ENCODE measurements around the gene FCRL6. TPM values are rescaled to one million over a fixed set of nuclear protein-coding genes. Genes with fewer than 3 reads are reported as not detected.

Gene FCRL6
- total RNA-seq, 1 donor from 2014 or later: 0.34 TPM

DNA sequence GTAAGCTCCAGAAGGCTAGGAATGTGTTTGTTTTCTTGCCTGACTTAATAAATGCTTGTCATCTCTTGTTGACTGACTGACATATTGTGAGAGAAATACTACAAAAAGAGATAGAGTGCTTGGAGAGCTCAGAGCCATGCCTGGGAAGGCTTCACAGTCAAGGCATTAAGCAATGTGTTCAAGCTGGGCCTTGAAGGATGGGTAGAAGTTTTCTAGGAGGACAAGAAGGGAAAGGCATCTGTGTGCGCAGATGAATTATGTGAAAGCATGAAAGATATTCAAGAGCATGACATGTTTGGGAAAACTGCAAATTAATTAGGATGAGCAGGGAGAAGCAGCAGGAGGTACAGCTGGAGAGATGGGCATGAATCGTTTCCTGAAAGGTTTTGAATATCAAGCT is 30.1 kb downstream of the FCRL6 start:
- intact Hi-C loops (cut with micrococcal nuclease): no loop called here

DNA sequence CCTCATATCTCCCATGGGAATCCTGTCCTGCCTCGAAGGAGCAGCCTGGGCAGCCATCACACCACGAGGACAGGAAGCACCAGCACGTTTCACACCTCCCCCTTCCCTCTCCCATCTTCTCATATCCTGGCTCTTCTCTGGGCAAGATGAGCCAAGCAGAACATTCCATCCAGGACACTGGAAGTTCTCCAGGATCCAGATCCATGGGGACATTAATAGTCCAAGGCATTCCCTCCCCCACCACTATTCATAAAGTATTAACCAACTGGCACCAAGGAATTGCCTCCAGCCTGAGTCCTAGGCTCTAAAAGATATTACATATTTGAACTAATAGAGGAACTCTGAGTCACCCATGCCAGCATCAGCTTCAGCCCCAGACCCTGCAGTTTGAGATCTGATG is 33.2 kb downstream of the FCRL6 start:
- intact Hi-C loops (cut with micrococcal nuclease): no loop called here

- intact Hi-C loops (cut with micrococcal nuclease): loop anchor here (2.0 kb wide), 1 partner anchor 15 kb away; no protein-coding TSS in a partner anchor
These were observed 33.8 kb downstream of the FCRL6 start for GRCh38 chr1:159835862-159836525.

DNA sequence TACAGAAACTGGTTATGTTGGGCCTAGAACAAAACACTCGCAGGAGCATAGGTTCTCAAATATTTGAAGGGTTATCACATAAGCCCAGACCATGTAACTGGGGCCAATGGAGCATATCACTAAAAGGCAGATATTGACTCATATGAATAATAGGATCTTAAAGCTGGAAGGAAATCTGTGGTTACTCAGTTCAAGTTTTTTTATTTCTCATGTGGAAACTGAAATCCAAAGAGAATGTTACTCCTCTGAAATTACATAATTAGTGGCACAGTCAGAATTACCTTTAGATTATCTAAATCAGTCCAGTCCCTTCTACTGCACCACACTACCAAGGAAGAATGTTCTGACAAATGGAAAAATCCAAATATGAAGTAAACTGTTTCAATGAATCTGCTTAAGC is 36.6 kb downstream of the FCRL6 start:
- intact Hi-C loops (cut with micrococcal nuclease): no loop called here

DNA sequence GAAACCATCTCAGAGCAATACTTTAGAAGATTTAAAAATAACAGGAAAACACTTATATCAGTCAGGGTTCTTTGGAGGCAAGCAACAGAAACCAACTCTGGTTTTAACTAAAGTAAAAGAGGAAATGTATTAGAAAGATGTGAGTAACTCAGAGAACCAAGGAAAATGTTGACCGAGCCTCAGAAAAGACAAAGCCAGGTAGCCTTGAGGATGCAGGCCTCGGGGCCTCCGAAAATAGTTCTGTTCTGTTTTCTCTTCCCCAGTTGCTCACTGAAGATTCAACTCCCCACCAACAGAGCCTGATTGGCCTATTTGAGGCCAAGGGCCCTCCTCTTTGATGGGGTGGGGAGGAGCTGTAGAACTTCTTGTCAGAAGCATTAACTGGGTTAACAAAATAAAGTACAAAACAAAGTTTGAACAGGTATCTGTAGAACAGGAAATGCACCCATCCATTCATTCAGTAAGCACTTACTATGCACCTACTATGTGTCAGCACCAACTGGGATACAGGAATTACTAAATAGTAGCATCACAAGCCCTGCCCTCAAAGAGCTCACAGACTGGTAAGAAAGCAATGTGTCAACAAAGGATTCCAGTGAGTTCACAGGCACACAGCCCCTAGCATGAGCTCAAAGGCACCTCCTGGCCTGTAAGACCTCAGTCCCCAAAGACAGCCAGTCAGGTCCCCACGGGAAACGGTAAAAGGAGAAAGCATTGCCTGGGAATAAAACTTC is 37.1 kb downstream of the FCRL6 start:
- intact Hi-C loops (cut with micrococcal nuclease): no loop called here

DNA sequence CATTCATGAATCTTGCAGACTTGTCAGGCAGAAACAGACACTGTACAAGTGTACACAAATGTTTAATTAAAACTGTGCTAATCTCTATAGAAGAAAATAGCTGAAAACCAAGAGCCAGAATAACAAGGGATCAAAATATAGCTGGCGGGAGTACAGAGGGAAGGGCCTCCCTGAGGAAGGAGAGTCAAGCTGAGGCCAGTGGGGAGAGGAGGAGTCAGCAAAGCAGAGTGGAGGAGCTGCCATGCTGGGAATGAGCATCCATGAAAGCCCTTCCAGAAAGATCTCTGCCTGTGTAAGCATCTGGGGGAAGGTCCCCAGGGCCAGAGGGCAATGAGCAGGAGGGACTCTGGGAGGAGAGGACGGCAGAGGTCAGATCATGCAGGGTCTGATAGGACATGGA is 39.6 kb downstream of the FCRL6 start:
- intact Hi-C loops (cut with micrococcal nuclease): no loop called here

DNA sequence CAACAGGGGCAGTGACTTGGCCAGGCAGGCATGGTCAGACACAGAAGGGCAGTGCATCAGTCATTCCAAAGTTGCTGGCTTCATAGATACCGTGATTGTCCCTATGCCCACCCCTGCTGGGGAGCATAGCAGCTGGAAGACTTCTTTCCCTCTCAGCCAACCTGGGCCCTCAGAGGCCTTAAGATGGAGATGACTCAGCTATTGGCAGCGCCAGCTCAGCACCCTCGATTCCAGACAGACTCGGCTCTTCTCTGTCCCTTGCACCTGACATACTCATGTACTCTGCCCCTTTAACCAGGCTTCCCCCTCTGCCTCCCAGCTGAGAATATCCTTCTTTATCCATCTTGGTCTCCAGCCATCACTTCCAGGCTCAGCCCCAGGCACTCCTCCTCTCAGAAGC is 41.3 kb downstream of the FCRL6 start:
- intact Hi-C loops (cut with micrococcal nuclease): no loop called here

GRCh38 chr1:159845751-159846629 is 43.8 kb downstream of the FCRL6 start:
- intact Hi-C loops (cut with micrococcal nuclease): no loop called here

DNA sequence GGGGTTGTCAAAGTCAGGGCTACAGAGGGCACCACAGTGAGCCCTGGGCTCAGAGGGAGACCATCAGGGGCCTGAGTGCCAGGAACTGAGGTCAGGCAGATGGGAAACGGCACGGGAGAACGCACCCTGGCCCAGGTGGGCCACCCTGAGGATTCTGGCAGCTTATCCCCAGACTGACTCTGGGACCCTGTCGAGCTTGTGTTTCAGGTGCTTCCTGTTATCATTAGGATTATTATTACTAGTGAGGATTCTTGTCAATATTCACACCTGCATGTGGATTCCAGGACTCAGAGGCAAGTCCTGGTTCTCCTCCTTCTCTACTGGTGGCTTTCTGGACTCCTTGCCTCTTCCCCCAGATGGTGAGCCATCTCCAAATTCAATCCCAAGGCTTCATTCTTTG is 45.1 kb downstream of the FCRL6 start:
- intact Hi-C loops (cut with micrococcal nuclease): no loop called here

DNA sequence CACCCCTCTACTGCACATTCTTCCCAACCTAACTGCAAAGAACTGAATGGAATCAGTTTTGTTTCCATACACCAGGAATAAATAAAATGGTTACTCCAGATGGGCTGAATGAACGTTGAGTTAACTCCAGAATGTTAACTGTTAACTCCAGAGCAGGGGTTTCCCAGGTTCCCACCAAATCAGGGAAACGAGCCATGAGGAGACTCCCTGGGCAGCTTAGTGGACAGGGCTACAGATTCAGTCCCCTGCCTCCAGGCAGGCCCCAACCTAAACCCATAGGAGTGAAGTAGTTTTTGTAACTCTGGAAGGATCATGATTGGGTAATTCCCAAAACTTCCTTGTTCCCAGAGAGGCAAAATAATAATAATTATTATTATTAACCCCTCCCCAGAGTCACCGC is 46.2 kb downstream of the FCRL6 start:
- intact Hi-C loops (cut with micrococcal nuclease): no loop called here

GRCh38 chr1:159849626-159850366 is 47.6 kb downstream of the FCRL6 start:
- intact Hi-C loops (cut with micrococcal nuclease): loop anchor here (2.0 to 5.0 kb wide), 2 partner anchors 13 to 32 kb away; no protein-coding TSS in a partner anchor

GRCh38 chr1:159851407-159851806 is 49.2 kb downstream of the FCRL6 start:
- intact Hi-C loops (cut with micrococcal nuclease): loop anchor here (2.0 to 5.0 kb wide), 2 partner anchors 15 to 34 kb away; no protein-coding TSS in a partner anchor

- intact Hi-C loops (cut with micrococcal nuclease): loop anchor here (5.0 kb wide), 1 partner anchor 36 kb away; no protein-coding TSS in a partner anchor
These were observed 51.4 kb downstream of the FCRL6 start for GRCh38 chr1:159853417-159854115.

- intact Hi-C loops (cut with micrococcal nuclease): loop anchor here (5.0 kb wide), 1 partner anchor 37 kb away; no protein-coding TSS in a partner anchor
These were observed 52.0 kb downstream of the FCRL6 start for GRCh38 chr1:159854116-159854692.

GRCh38 chr1:159854693-159855192 is 52.6 kb downstream of the FCRL6 start:
- intact Hi-C loops (cut with micrococcal nuclease): loop anchor here (5.0 kb wide), 1 partner anchor 37 kb away; no protein-coding TSS in a partner anchor

- intact Hi-C loops (cut with micrococcal nuclease): no loop called here
These were observed 53.5 kb downstream of the FCRL6 start for GRCh38 chr1:159855709-159856108.

DNA sequence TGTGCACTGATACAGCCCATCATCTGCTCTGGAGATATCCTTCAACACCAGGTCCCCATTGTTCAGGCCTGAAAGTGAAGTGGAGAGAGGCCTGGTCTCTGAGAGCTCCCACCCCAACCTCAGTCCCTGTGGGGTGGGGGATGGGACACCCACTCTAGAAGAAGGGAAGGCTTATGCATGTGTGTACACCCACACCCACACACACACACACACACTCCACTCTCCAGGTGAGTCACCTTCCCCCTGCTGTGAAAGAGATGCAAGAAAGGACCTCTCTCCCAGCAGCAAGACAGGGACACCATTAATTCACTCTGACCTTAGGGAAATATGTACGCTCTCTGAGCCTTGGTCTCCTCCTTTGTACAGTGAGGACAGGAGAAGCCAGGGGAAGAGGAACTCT is 54.4 kb downstream of the FCRL6 start:
- intact Hi-C loops (cut with micrococcal nuclease): no loop called here

DNA sequence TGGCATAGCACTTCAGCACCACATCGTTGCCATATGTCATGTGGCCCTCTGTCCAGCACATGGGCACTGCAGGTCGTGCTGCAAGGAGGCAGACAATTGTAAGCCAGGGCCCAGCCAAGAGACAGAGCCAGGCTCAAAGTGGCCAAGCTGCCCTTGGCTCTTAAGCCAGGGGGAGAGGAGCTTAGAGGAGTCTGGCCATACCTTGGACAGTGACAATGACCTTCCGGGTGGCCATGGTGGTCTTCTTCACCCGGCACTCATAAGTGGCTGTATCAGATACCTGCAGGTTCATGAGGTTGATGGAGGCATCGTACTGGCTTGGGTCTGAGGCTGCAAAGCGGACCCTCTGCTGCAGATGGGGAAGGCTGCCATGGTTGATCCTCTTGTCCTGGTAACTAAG is 55.7 kb downstream of the FCRL6 start:
- intact Hi-C loops (cut with micrococcal nuclease): no loop called here

- intact Hi-C loops (cut with micrococcal nuclease): no loop called here
These were observed 57.7 kb downstream of the FCRL6 start for GRCh38 chr1:159859767-159860322.

All from T-helper 1 cell treated with Interleukin-12 subunit alpha and Interleukin-12 subunit beta and Interleukin-4 antibody, amounts not matched to agents 30 ng/mL and 1 ng/mL, for 36 hours (primary cell).